Liver (tissue), 3 donors: Measurements from ENCODE around the gene NOL4L.

Experiments
- EGR1 ChIP-seq, 2 donors: IDR thresholded peaks; 2 replicates each; pipeline ENCODE4 v1.6.1; 2016 to 2018; ENCODE audit warnings: antibody characterized with exemption in 2 of 2, low read depth in 2 of 2
- FOXA1 ChIP-seq: IDR thresholded peaks from 2 replicates; pipeline ENCODE4 v1.6.1; 2016; ENCODE audit warnings: antibody characterized with exemption
- GABPA ChIP-seq, 2 donors: IDR thresholded peaks in 1 of 2; conservative IDR thresholded peaks in 1 of 2; 2 replicates each; pipeline ENCODE4 v1.6.1; 2016; ENCODE audit warnings: antibody characterized with exemption in 2 of 2, mild to moderate bottlenecking in 1 of 2, moderate library complexity in 1 of 2
- JUND ChIP-seq, 2 donors: IDR thresholded peaks; 2 replicates each; pipeline ENCODE4 v1.6.1; 2016; ENCODE audit warnings: antibody characterized with exemption in 2 of 2
- RAD21 ChIP-seq, 2 donors: IDR thresholded peaks; 2 replicates each; pipeline ENCODE4 v1.6.1; 2016; ENCODE audit warnings: antibody characterized with exemption in 2 of 2, mild to moderate bottlenecking in 2 of 2
- RXRA ChIP-seq, 2 donors: IDR thresholded peaks; 2 replicates each; pipeline ENCODE4 v1.6.1; 2017 to 2018; ENCODE audit warnings: antibody characterized with exemption in 2 of 2, mild to moderate bottlenecking in 1 of 2
- SP1 ChIP-seq: IDR thresholded peaks from 2 replicates; pipeline ENCODE4 v1.6.1; 2018; ENCODE audit warnings: antibody characterized with exemption, mild to moderate bottlenecking
- TAF1 ChIP-seq: conservative IDR thresholded peaks from 2 replicates; pipeline ENCODE4 v1.6.1; 2016; ENCODE audit warnings: antibody characterized with exemption, mild to moderate bottlenecking
- YY1 ChIP-seq: IDR thresholded peaks from 2 replicates; pipeline ENCODE4 v1.6.1; 2016; ENCODE audit warnings: antibody characterized with exemption, mild to moderate bottlenecking
- TF ChIP-seq, protein P1 (sequence below): fragments of 150-350 bp; IDR thresholded peaks from 2 replicates; pipeline ENCODE4 v1.5.1; 2017; ENCODE audit warnings: improper control_type of control experiment, low read depth, low read length; ENCODE audit not compliant: missing input control
- TF ChIP-seq, protein P2 (sequence below): IDR thresholded peaks from 2 replicates; pipeline ENCODE4 v1.6.1; 2016; ENCODE audit warnings: antibody characterized with exemption
- TF ChIP-seq, protein P3 (sequence below): IDR thresholded peaks from 2 replicates; pipeline ENCODE4 v1.6.1; 2016; ENCODE audit warnings: antibody characterized with exemption
- TF ChIP-seq, protein P4 (sequence below): IDR thresholded peaks from 2 replicates; pipeline ENCODE4 v1.6.1; 2016; ENCODE audit warnings: antibody characterized with exemption, mild to moderate bottlenecking
- TF ChIP-seq, protein P5 (sequence below): IDR thresholded peaks from 2 replicates; pipeline ENCODE4 v1.6.1; 2016; ENCODE audit warnings: antibody characterized with exemption
- donor health status: healthy.
- donor health status: healthy.

DNA sequence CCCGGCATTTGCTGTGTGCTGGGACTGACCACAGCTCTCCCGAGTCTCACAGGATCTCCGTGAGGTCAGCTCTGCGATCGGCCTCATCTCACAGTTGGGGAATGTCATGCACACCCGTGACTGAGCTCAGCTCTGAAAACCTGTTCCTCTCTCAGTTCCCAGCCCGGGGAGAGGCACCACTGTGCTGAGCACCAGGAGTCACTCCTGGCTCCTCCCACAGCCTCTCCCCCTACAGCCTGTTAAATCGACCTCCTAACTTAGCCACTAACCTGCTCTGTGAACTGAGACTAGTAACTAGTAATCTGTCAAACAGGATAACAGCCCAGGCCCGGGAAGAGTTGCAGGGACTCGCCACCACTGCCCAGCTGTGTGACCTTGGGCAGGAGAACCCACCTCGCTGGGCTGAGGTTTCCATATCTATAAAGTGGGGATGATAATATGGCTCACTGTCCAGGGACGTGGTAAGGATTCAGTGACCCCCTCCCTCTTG, 20.1 kb upstream of the NOL4L start:
- TF ChIP-seq, protein P1, sequence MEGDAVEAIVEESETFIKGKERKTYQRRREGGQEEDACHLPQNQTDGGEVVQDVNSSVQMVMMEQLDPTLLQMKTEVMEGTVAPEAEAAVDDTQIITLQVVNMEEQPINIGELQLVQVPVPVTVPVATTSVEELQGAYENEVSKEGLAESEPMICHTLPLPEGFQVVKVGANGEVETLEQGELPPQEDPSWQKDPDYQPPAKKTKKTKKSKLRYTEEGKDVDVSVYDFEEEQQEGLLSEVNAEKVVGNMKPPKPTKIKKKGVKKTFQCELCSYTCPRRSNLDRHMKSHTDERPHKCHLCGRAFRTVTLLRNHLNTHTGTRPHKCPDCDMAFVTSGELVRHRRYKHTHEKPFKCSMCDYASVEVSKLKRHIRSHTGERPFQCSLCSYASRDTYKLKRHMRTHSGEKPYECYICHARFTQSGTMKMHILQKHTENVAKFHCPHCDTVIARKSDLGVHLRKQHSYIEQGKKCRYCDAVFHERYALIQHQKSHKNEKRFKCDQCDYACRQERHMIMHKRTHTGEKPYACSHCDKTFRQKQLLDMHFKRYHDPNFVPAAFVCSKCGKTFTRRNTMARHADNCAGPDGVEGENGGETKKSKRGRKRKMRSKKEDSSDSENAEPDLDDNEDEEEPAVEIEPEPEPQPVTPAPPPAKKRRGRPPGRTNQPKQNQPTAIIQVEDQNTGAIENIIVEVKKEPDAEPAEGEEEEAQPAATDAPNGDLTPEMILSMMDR: no peak
- TF ChIP-seq EGR1 (IDR thresholded peaks at IDR 0.05; ENCODE audit: low read depth in 2 of 2) (no peak), RXRA (IDR thresholded peaks at IDR 0.05) (no peak), YY1 (no peak), FOXA1 (no peak), SP1 (no peak), TAF1 (no peak), JUND (IDR thresholded peaks at IDR 0.05) (no peak), GABPA (IDR thresholded peaks at IDR 0.05 in 1 of 2, conservative IDR thresholded peaks at IDR 0.05 in 1 of 2) (no peak), RAD21 (IDR thresholded peaks at IDR 0.05) (no peak)
- TF ChIP-seq, protein P2, sequence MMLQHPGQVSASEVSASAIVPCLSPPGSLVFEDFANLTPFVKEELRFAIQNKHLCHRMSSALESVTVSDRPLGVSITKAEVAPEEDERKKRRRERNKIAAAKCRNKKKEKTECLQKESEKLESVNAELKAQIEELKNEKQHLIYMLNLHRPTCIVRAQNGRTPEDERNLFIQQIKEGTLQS: no peak
- TF ChIP-seq, protein P3, sequence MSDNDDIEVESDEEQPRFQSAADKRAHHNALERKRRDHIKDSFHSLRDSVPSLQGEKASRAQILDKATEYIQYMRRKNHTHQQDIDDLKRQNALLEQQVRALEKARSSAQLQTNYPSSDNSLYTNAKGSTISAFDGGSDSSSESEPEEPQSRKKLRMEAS: no peak
- TF ChIP-seq, protein P4, sequence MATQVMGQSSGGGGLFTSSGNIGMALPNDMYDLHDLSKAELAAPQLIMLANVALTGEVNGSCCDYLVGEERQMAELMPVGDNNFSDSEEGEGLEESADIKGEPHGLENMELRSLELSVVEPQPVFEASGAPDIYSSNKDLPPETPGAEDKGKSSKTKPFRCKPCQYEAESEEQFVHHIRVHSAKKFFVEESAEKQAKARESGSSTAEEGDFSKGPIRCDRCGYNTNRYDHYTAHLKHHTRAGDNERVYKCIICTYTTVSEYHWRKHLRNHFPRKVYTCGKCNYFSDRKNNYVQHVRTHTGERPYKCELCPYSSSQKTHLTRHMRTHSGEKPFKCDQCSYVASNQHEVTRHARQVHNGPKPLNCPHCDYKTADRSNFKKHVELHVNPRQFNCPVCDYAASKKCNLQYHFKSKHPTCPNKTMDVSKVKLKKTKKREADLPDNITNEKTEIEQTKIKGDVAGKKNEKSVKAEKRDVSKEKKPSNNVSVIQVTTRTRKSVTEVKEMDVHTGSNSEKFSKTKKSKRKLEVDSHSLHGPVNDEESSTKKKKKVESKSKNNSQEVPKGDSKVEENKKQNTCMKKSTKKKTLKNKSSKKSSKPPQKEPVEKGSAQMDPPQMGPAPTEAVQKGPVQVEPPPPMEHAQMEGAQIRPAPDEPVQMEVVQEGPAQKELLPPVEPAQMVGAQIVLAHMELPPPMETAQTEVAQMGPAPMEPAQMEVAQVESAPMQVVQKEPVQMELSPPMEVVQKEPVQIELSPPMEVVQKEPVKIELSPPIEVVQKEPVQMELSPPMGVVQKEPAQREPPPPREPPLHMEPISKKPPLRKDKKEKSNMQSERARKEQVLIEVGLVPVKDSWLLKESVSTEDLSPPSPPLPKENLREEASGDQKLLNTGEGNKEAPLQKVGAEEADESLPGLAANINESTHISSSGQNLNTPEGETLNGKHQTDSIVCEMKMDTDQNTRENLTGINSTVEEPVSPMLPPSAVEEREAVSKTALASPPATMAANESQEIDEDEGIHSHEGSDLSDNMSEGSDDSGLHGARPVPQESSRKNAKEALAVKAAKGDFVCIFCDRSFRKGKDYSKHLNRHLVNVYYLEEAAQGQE: no peak
- TF ChIP-seq, protein P5, sequence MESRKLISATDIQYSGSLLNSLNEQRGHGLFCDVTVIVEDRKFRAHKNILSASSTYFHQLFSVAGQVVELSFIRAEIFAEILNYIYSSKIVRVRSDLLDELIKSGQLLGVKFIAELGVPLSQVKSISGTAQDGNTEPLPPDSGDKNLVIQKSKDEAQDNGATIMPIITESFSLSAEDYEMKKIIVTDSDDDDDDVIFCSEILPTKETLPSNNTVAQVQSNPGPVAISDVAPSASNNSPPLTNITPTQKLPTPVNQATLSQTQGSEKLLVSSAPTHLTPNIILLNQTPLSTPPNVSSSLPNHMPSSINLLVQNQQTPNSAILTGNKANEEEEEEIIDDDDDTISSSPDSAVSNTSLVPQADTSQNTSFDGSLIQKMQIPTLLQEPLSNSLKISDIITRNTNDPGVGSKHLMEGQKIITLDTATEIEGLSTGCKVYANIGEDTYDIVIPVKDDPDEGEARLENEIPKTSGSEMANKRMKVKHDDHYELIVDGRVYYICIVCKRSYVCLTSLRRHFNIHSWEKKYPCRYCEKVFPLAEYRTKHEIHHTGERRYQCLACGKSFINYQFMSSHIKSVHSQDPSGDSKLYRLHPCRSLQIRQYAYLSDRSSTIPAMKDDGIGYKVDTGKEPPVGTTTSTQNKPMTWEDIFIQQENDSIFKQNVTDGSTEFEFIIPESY: no peak
